Stimulated activated CD8-positive, alpha-beta memory T cell treated with anti-CD3 and anti-CD28 coated beads, Interleukin-15, amount 100 ng/mL, for 4 hours (primary cell): ENCODE measurements around the gene PEAK3.

Experiments
- DNase-seq, 2 donors: peaks; one replicate each; pipeline ENCODE4 v3.0.0-alpha.2; 2020; ENCODE audit warnings: low read depth in 2 of 2

The PEAK3 gene

GRCh38 chr19:2315818-2316353 is 33.9 kb upstream of the PEAK3 start:
- no peak for DNase-seq

DNA sequence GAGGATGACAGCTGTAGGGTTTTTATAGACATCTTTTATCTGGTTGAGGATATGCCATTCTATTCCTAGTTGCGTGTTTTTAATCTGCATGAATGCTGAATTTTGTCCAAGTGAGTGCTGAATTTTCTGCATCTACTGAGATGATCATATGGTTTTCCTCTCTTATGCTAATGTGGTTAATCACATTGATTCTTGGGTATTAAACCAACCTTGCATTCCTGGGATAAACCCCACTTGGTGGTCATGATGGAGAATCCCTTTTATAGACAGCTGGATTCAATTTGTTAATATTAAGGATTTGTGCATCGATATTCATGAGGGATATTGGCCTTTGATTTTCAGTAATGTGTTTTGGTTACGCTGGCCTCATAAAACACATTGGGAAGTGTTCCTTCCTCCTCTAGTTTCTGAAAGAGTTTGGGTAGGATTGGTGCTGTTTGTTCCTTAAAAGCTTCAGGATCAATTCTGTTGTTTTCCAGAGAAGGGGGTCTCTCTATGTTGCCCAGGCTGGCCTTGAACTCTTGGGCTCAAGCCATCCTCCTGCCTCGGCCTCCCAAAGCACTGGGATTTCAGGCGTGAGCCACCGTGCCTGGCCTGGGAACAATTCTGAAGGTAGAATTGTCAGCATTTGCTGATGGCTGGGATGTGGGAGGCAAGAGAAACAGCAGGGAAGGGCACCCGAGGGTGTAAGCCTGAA is 33.3 kb upstream of the PEAK3 start:
- DNase-seq: no peak

GRCh38 chr19:2312820-2313501 is 31.0 kb upstream of the PEAK3 start:
- no peak for DNase-seq

DNA sequence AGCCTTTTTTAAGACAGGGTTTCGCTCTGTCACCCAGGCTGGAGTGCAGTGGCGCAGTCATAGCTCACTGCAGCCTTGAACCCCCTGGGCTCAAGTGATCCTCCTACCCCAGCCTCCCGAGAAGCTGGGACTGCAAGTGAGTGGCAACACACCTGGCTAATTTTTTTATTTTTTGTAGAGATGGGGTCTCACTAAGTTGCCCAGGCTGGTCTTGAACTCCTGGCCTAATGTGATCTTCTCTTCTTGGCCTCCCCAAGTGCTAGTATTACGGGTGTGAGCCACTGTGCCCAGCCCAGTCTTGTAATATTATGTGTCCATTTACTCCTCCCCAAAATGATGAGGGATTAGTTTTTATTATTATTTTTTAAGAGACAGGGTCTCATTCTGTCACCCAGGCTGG is 29.1 kb upstream of the PEAK3 start:
- DNase-seq: no peak

DNA sequence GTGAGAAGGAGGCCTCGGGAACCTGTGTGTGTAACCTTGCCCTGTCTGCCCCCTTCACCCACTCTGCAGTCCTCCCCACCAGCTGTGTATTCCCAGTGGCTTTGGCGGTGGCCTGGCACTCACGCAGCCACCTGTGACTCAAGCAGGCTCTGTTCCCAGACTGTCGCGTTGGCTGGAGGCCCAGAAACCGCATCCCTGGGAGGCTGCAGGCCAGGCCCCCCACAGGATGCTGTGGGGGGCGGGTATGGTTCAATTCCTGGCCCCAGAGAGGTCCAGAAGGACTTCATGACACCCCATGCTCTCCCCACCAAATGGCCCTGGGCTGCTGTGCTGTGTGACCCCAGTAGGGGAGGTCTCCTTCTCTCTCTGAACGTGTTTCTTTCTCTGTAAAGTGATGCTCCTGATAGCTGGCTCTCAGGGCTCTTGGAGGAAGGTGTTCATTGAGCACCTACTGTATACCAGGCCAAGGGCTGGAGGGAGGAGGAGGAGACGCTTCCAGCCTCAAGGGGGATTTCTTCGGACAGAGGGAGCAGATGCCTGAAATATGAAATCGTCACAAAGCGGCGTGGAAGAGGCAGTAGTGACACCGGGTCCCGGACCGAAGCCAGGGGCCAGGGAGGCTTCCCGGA is 27.9 kb upstream of the PEAK3 start:
- DNase-seq: no peak

- no peak for DNase-seq
These were observed 26.2 kb upstream of the PEAK3 start, which contains the start of gene LINGO3 for GRCh38 chr19:2308114-2308556. TSS of gene LINGO3 (minus strand) at chr19:2308154. CDS start at chr19:2291776, 16,378 bp downstream.

DNA sequence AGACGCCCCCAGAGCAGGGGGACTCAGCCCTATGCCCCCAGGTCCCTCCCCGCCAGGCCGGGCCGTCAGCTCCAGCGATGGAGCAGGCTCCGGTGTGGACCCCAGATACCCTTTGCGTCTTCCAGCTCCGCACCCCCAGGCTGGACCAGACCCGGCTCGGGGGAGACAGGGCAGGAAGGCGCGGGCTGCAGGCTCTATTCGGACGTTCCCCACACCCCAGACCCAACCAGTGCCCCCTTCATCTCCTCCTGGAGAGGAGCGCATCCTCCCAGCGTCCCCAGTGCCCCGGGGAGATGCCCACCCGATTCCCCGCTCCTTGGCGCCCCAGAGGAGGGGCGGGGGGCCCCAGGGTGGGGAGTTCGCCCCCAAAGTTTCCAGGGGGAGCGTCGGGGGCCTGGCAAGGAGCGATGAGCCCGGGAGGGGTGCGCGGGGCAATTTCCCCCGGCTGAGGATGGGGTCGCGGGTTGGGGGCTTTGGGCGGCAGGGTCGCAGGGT is 25.6 kb upstream of the PEAK3 start:
- DNase-seq: no peak

GRCh38 chr19:2306971-2307370 is 25.0 kb upstream of the PEAK3 start:
- no peak for DNase-seq

DNA sequence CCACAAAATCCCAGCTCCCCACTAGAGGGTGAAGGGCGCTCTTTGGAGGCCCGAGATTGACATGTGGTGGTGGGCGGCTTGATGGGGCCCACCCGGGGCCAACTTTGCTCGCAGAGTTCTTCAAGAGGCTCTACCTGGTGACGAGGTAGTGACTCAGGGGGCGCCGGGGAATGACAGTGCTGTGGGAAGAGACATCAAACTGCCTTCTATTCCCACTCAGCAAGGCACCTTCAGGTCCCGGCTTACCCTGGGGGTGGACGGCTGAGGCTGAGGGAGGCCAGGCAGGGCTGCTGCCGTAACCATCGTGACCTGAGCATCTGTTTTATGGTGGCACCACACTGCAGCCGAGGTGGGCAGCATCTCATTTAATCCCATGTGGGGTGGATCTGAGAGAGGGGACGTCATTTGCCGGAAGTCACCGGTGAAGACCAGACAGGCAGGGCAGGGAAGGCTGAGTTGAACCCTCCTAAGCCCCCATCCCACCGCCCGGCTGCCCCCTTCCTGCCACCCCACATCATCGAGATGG is 24.4 kb upstream of the PEAK3 start:
- no peak for DNase-seq

DNA sequence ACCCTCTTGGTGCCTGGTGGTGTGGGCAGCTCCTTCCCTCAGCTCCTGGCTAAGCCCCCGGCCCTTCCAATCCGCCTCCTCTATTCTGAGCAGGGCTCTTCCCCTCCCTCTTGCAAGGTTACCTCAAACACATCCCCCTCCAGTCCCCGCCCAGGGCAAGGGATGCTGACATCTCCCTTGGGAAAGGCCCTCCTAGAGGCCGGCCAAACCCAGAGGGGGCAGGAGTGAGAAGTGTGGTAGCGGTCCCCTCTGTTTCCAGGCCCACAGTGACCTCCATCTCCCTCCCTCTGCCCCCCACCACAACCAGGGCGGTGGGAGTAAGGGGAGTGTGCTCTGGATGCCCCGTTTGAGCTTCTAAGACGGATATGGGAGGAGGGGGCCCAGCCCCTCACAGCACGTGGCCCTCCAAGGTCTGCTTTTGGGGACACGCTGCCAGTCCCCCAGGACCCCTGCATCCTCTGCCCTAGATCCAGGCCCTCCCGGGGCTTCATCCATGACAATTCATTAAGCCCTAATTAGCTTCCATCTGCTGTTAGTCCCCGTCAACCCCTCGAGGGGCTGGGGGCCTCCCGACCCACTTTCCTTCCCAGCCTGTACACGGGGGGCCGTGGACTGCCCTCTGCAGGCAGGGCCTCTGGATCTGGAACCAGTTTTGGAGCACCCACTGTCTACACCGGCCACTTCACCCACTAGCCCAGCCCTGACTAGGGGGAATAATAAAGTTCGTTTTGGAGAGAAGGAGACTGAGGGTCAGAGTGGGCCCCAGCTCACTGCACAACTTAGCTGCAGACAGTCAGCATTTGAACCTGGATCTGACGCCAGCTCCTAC is 23.7 kb upstream of the PEAK3 start:
- DNase-seq: no peak

GRCh38 chr19:2303211-2303798 is 21.3 kb upstream of the PEAK3 start:
- DNase-seq: no peak

DNA sequence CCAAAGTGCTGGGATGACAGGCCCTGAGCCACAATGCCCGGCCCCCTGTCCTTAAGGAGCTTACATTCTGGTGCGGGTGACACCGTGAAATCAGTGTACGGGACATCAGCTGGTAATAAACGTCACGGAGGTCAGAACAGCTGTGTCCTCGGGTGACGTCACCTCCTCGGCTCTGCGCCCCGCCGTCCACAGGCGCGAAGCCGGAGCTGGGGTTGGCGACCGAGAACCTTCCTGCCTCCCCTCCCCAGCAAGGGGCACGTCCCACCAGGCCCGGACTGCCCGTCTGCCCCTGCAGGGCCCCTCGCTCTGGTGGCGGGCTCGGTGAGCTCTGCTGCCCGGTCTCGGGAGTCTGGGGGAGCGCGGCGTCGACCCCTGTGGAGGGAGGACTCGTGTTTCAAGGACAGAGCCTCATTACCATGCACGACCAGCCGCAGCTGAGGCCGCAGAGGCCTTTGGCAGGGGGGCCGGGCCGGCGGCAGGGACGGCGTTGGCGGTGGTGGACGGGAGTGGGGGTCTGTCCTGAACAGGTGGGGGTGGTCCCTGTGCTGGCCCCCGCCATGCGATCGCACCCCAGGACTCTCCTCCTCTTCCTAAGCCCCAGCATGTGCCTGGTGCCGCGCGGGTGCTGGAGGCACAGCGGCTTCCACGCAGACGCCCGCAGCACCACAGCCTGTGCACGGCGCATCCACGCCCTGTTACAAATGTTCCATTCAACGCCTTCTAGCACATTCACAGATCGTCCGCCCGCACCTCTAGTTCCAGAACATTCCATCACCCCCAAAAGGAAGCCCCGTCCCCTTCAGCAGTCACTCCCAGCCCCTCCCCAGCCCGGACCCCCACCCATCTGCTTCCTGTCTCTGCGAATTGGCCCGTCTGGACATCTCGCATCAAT is 20.6 kb upstream of the PEAK3 start:
- no peak for DNase-seq

GRCh38 chr19:2300533-2300932 is 18.6 kb upstream of the PEAK3 start:
- DNase-seq: no peak

DNA sequence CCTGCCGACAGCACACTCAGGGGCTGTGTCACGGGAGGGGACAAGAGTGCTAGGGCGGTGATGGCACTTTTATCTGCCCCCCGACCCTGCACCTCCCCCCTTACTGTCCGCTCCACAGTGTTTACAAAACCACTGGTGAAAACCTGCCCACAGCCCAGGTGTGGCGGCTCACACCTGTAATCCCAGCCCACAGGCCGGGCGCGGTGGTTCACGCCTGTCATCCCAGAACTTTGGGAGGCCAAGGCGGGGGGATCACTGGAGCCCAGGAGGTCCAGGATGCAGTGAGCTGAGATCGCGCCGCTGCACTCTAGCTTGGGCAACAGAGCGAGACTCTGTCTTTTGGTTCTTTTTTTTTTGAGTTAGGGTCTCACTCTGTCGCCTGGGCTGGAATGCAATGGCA is 14.2 kb upstream of the PEAK3 start:
- no peak for DNase-seq

- DNase-seq: no peak
These were observed 12.8 kb upstream of the PEAK3 start for GRCh38 chr19:2294687-2295335.

- no peak for DNase-seq
These were observed 9.3 kb upstream of the PEAK3 start for GRCh38 chr19:2291185-2291751.

GRCh38 chr19:2290441-2291184 is 8.6 kb upstream of the PEAK3 start:
- no peak for DNase-seq

- no peak for DNase-seq
These were observed 7.9 kb upstream of the PEAK3 start for GRCh38 chr19:2289714-2290435.
